Duodenal mucosa (tissue), 2 donors: ENCODE measurements around the gene HOXD11.

ENCODE experiments used
- H3K27ac ChIP-seq: one replicate; pipeline ENCODE4 v1.7.0; 2013; ENCODE audit warnings: low read depth, low read length
- H3K27me3 ChIP-seq, 2 donors: one replicate each; pipeline ENCODE4 v1.7.0; 2013; ENCODE audit warnings: low read length in 2 of 2, control low read depth in 1 of 2; ENCODE audit not compliant: insufficient read depth in 2 of 2, control insufficient read depth in 1 of 2
- H3K36me3 ChIP-seq, 2 donors: one replicate each; pipeline ENCODE4 v1.7.0; 2013; ENCODE audit warnings: low read length in 2 of 2, control low read depth in 1 of 2; ENCODE audit not compliant: insufficient read depth in 2 of 2, control insufficient read depth in 1 of 2
- H3K4me1 ChIP-seq, 2 donors: one replicate each; pipeline ENCODE4 v1.7.0; 2013; ENCODE audit warnings: low read length in 2 of 2, control low read depth in 1 of 2; ENCODE audit not compliant: insufficient read depth in 2 of 2, control insufficient read depth in 1 of 2
- H3K4me3 ChIP-seq, 2 donors: one replicate each; pipeline ENCODE4 v1.7.0; 2013; ENCODE audit warnings: low read length in 2 of 2, low read depth in 1 of 2
- H3K9ac ChIP-seq, 2 donors: one replicate each; pipeline ENCODE4 v1.7.0; 2013; ENCODE audit warnings: low read length in 2 of 2, low read depth in 1 of 2
- H3K9me3 ChIP-seq, 2 donors: one replicate each; pipeline ENCODE4 v1.7.0; 2013; ENCODE audit warnings: low read length in 2 of 2, control low read depth in 1 of 2; ENCODE audit not compliant: control insufficient read depth in 1 of 2

Gene HOXD11

GRCh38 chr2:176100547-176101140 is 6.4 kb upstream of the HOXD11 start:
- H3K36me3 ChIP-seq: no peaks in the 10 kb centered on the region
- peaks cover 96 to 98% of the 10 kb centered on the region in 2 donors for H3K27me3 ChIP-seq
- H3K9me3 ChIP-seq: no peaks in the 10 kb centered on the region
- H3K9ac ChIP-seq: no peak overlapping the region
- H3K4me3 ChIP-seq: no peak overlapping the region
- no peak overlapping the region for H3K27ac ChIP-seq
- H3K4me1 ChIP-seq: peaks cover 5 to 18% of the 10 kb centered on the region in 2 donors

- Histone ChIP-seq H3K27ac (no peak overlapping the region), H3K27me3 (peaks cover 97 to 98% of the 10 kb centered on the region in 2 donors), H3K4me3 (no peak overlapping the region), H3K9ac (no peak overlapping the region), H3K4me1 (peaks cover 5 to 17% of the 10 kb centered on the region in 2 donors), H3K36me3 (no peaks in the 10 kb centered on the region), H3K9me3 (no peaks in the 10 kb centered on the region)
Observed at GRCh38 chr2:176101216-176101830, 5.8 kb upstream of the HOXD11 start.

DNA sequence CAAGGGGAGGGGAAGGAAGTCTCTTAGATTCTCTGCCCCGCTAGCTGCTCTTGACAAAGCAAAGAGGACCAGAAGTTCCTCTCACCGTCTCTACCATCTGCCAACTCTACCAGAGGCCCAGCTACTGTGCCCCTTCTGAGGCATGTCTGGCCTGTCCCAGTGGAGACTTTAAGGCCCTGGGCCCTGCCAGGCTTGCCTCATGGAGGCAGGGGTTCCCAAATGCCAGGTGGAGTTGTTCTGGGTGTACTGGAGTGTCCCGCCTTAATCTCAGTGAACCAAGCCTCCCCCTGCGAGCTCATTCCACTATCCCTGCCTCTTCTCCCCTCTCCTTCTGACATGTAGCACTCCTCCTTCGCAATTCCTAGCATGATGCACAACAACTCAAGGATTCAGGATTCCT is 5.2 kb upstream of the HOXD11 start:
- Histone ChIP-seq H3K4me1 (peaks cover 3 to 12% of the 10 kb centered on the region in 2 donors), H3K27ac (no peak overlapping the region), H3K9ac (no peak overlapping the region), H3K27me3 (peaks cover 94 to 98% of the 10 kb centered on the region in 2 donors), H3K4me3 (no peak overlapping the region), H3K9me3 (no peaks in the 10 kb centered on the region), H3K36me3 (no peaks in the 10 kb centered on the region)

DNA sequence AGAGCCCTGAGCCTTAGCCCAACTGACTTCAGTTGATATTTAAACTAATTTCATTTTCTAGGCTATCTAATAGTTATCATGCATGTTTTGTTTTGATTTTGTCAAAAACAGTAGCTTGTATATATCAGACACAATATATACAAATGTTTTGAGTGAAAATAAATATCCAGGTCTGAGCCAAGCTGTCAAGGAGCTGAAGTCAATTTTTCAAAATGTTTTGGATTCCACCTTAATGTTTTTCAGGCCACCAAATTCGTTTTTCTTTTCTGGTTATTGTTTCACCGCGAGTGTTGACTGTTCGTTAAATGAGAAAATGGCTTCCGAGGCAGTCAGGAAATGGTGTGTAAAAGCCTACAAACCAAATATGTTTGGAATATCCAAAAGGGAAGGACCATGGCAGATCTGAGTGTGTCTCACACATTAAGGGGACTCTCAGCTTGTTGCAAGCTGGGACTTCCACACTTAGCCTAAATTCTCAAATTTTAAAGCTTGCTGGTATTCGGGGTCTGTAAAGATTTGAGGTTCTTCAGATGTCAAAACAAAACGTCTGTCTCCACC is 4.7 kb upstream of the HOXD11 start:
- Histone ChIP-seq H3K27ac (no peak overlapping the region), H3K36me3 (no peaks in the 10 kb centered on the region), H3K4me3 (no peak overlapping the region), H3K9me3 (no peaks in the 10 kb centered on the region), H3K9ac (no peak overlapping the region), H3K27me3 (peaks cover 93 to 97% of the 10 kb centered on the region in 2 donors), H3K4me1 (peaks cover 0 to 11% of the 10 kb centered on the region in 2 donors)

GRCh38 chr2:176103194-176103593 is 3.9 kb upstream of the HOXD11 start:
- Histone ChIP-seq H3K27ac (no peak overlapping the region), H3K9me3 (no peaks in the 10 kb centered on the region), H3K4me1 (peaks cover 0 to 5% of the 10 kb centered on the region in 2 donors), H3K27me3 (peaks cover 86 to 92% of the 10 kb centered on the region in 2 donors), H3K9ac (no peak overlapping the region), H3K36me3 (no peaks in the 10 kb centered on the region), H3K4me3 (no peak overlapping the region)

DNA sequence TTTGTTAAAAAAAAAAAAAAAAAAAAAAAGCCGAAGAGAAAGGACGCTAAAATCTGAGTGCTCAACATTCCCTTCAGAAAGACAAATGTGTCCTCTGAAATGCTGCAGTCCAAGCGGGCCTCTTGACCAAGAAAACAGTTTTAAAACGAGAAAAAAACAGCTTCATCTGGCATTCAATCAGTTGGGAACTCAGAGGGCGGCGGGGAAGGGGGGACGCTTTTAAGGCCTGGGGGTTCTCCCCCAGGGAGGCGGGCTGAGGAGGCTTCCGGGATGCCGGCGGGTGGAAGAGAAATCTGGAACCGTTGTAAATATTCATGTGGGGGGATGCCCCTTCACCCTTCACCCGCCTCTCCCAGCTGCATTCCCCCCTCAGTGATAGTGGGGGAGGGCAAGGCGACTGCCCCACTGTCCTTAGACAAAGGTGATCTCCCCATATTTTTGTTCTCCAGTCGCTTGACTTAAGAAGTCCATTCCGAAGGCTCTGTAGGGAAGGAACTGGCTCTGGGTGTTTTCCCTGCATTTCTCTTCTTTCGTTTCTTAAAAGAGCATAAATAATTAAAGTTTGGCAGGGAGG is 3.3 kb upstream of the HOXD11 start:
- Histone ChIP-seq H3K27ac (no peak overlapping the region), H3K9ac (no peak overlapping the region), H3K36me3 (no peaks in the 10 kb centered on the region), H3K4me1 (peaks cover 0 to 5% of the 10 kb centered on the region in 2 donors), H3K27me3 (peaks cover 84 to 92% of the 10 kb centered on the region in 2 donors), H3K4me3 (no peak overlapping the region), H3K9me3 (no peaks in the 10 kb centered on the region)

DNA sequence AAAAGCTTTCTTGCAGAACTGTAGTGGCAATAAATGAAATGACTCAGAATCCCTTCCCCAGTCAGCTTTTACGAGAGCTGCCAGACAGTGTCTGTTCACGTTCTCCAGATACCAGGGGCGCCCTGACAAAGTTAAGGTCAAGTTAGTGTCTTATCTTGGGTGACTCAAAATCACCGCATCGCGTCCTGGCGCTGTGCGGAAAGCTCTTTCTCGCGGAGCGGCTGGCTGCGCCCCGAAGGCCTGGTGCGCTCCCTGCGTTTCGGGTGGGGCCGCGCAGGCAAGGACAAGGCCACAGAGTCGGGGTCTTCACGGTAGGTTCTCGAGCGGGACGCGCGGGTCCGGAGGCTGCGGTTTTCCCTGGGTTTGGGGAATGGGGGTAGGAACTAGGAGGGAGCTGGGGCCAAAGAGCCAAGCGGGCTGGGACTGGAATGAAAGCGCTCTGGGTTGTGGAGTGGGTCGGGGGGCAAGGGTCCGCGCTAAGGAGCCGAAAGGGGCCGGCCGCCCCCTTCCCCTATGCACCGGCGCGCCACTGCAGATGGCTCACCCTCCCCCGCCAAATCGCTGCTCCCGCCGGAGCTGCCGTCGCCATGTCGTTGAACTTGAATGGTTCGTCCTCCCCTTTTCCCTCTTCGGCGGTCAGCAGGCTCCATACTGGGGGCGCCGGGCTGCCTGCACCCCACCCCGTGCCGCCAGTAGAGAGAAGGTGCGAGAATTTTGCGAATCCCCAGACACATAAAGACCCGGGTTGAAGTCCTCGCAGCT is 2.6 kb upstream of the HOXD11 start:
- Histone ChIP-seq H3K4me3 (no peak overlapping the region), H3K9ac (no peak overlapping the region), H3K36me3 (no peaks in the 10 kb centered on the region), H3K27ac (no peak overlapping the region), H3K27me3 (peaks cover 84 to 92% of the 10 kb centered on the region in 2 donors), H3K4me1 (peaks cover 0 to 5% of the 10 kb centered on the region in 2 donors), H3K9me3 (no peaks in the 10 kb centered on the region)

- no peak overlapping the region for H3K27ac ChIP-seq
- H3K4me3 ChIP-seq: no peak overlapping the region
- no peaks in the 10 kb centered on the region for H3K36me3 ChIP-seq
- H3K9me3 ChIP-seq: no peaks in the 10 kb centered on the region
- no peak overlapping the region for H3K9ac ChIP-seq
- peaks cover 0 to 5% of the 10 kb centered on the region in 2 donors for H3K4me1 ChIP-seq
- H3K27me3 ChIP-seq: peaks cover 84 to 92% of the 10 kb centered on the region in 2 donors
Observed at GRCh38 chr2:176105078-176105729, 1.9 kb upstream of the HOXD11 start.

DNA sequence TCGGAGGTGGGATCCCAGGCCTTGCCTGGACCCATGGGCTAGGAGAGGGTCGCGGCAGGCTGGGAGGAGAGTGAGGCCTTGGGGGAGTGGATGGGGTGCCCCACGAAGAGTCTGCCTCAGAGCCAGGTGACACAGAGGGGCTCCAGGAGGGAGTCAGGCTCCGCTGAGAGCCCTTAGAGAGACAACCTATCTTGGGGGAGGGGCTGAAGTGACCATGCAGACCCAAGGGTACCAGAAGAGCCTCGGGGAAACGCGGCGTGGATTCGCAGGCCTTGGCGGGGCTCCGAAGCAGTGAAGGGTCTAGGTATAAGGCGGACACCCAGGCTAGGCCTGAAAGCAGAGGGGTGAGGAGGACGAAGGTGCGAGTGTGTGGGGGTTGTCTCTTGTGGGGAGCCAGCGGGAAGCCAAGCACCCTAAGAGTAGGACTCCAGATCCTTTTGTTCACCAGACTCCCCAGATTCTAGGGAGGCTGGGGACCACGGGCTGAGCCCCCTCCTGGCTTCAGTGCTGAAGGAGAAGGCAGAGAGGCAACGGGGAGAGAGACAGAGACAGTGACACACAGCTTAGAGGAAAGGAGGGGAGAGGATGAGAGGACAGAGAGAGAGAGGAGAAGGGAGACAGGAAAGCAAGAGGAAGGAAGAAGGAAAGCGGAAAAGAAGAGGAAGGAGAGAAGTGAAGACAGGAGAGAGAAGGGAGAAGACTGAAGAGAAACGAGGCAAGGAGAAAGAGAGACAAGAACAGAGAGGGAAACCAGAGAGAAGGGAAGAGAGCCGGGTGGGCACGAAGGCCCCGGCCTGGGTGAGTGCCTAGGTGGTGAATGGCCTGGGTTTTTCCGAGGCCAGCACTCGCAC is 1.1 kb upstream of the HOXD11 start:
- no peak overlapping the region for H3K9ac ChIP-seq
- H3K4me3 ChIP-seq: no peak overlapping the region
- no peaks in the 10 kb centered on the region for H3K9me3 ChIP-seq
- no peaks in the 10 kb centered on the region for H3K36me3 ChIP-seq
- peaks cover 0 to 5% of the 10 kb centered on the region in 2 donors for H3K4me1 ChIP-seq
- H3K27me3 ChIP-seq: peaks cover 84 to 92% of the 10 kb centered on the region in 2 donors
- no peak overlapping the region for H3K27ac ChIP-seq
